Suppressor macrophage (primary cell): ENCODE data around the gene DDTL.
"Not testable (repeated sequence)": the region's sequence is repeated elsewhere in the genome, so short reads cannot be mapped to it uniquely, and the experiment has no call there.

Experiments
- DNase-seq, 4 experiments: peaks; one replicate each; pipeline ENCODE4 v3.0.0-alpha.2; 2020 to 2022

The DDTL gene

GRCh38 chr22:23970201-23970641 lies 3.5 kb downstream of the DDTL start:
- DNase-seq = no peak

- no peak for DNase-seq
These were observed 4.3 kb downstream of the DDTL start for GRCh38 chr22:23970816-23971486.

- not testable (repeated sequence) for DNase-seq
These were observed 5.2 kb downstream of the DDTL start for GRCh38 chr22:23971927-23972326.

- DNase-seq = not testable (repeated sequence)
These were observed 7.7 kb downstream of the DDTL start, which contains the start of gene DDT for GRCh38 chr22:23974345-23974744. Gene DDT (minus strand): TSS chr22:23974441. CDS start chr22:23974414, 27 bp downstream.

- not testable (repeated sequence) for DNase-seq
These were observed 8.2 kb downstream of the DDTL start for GRCh38 chr22:23974836-23975352.

- not testable (repeated sequence) for DNase-seq
These were observed 10.6 kb downstream of the DDTL start for GRCh38 chr22:23977304-23977703.

GRCh38 chr22:23979557-23980240 lies 13.0 kb downstream of the DDTL start, which contains the start of gene GSTT2:
Gene GSTT2 (plus strand): TSS chr22:23980134.
- DNase-seq = not testable (repeated sequence)

GRCh38 chr22:23980567-23980966 lies 13.9 kb downstream of the DDTL start:
- not testable (repeated sequence) for DNase-seq

GRCh38 chr22:23984430-23984829 lies 17.7 kb downstream of the DDTL start:
- DNase-seq = peak in 3 of 4 experiments; percentile 22 to 69 (median 55)

- DNase-seq = not testable (repeated sequence)
These were observed 19.4 kb downstream of the DDTL start for GRCh38 chr22:23986089-23986488.

- DNase-seq = not testable (repeated sequence)
These were observed 20.0 kb downstream of the DDTL start for GRCh38 chr22:23986538-23987178.

GRCh38 chr22:23989583-23990244 lies 23.0 kb downstream of the DDTL start:
- peak in 3 of 4 experiments; percentile 27 to 66 (median 30) for DNase-seq

GRCh38 chr22:23993080-23993479 lies 26.4 kb downstream of the DDTL start:
- DNase-seq = not testable (repeated sequence)

GRCh38 chr22:23993581-23994177 lies 27.0 kb downstream of the DDTL start:
- DNase-seq = not testable (repeated sequence)

- no peak for DNase-seq
These were observed 30.4 kb downstream of the DDTL start for GRCh38 chr22:23997092-23997491.

- DNase-seq = not testable (repeated sequence)
These were observed 33.1 kb downstream of the DDTL start for GRCh38 chr22:23999779-24000178.

- DNase-seq = no peak
These were observed 34.6 kb downstream of the DDTL start for GRCh38 chr22:24001314-24001713.

GRCh38 chr22:24002272-24002671 lies 35.6 kb downstream of the DDTL start:
- DNase-seq = no peak

- no peak for DNase-seq
These were observed 36.2 kb downstream of the DDTL start for GRCh38 chr22:24002851-24003250.

GRCh38 chr22:24003887-24004286 lies 37.2 kb downstream of the DDTL start:
- no peak for DNase-seq

- DNase-seq = no peak
These were observed 38.5 kb downstream of the DDTL start, which contains the start of gene GSTT4 for GRCh38 chr22:24005201-24005600. Gene GSTT4 (minus strand): TSS chr22:24005453. CDS start chr22:24005356, 97 bp downstream.
